A549 (cell line): Measurements from ENCODE around the gene DDR1.

ENCODE experiments used
- CEBPB ChIP-seq, 2 experiments: fragments of >200 bp in 1 of 2; sonication (Bioruptor Twin) in 1 of 2; formaldehyde crosslinking in 1 of 2; IDR thresholded peaks; 2 replicates each; pipeline ENCODE4 v1.6.1; 2012 to 2016
- CHD4 ChIP-seq: fragments of 200-600 bp; sonication (generic); IDR thresholded peaks from 2 replicates; pipeline ENCODE4 v1.6.1; 2016; ENCODE audit warnings: antibody characterized with exemption, mild to moderate bottlenecking, borderline replicate concordance
- EP300 ChIP-seq, 2 experiments: fragments of >200 bp; sonication (Bioruptor Twin); formaldehyde crosslinking; IDR thresholded peaks; 2 replicates in 1 of 2; 3 replicates in 1 of 2; pipeline ENCODE4 v1.6.1; 2016 to 2017
- GATA3 ChIP-seq: IDR thresholded peaks from 2 replicates; pipeline ENCODE4 v1.6.1; 2012; ENCODE audit warnings: borderline replicate concordance
- HEYL ChIP-seq: fragments of 250-450 bp; sonication (Bioruptor Pico); IDR thresholded peaks from 2 replicates; pipeline ENCODE4 v1.8.0; 2021; ENCODE audit warnings: mild to moderate bottlenecking, moderate library complexity
- JUNB ChIP-seq: fragments of >200 bp; sonication (Bioruptor Twin); formaldehyde crosslinking; IDR thresholded peaks from 2 replicates; pipeline ENCODE4 v1.6.1; 2016
- MAFK ChIP-seq: fragments of 450-650 bp; IDR thresholded peaks from 2 replicates; pipeline ENCODE4 v1.6.1; 2014; ENCODE audit not compliant: partially characterized antibody
- NR3C1 ChIP-seq: fragments of >200 bp; sonication (Bioruptor Twin); formaldehyde crosslinking; IDR thresholded peaks from 3 replicates; pipeline ENCODE4 v1.6.1; 2017
- POLR2A ChIP-seq: IDR thresholded peaks from 2 replicates; pipeline ENCODE4 v1.6.1; 2012; ENCODE audit warnings: mild to moderate bottlenecking, low read length
- SMC3 ChIP-seq: fragments of >200 bp; sonication (Bioruptor Twin); formaldehyde crosslinking; IDR thresholded peaks from 3 replicates; pipeline ENCODE4 v1.6.1; 2018; ENCODE audit warnings: inconsistent platforms
- TF ChIP-seq, protein P1 (sequence below): IDR thresholded peaks from 2 replicates; pipeline ENCODE4 v1.6.1; 2012
- TF ChIP-seq, protein P2 (sequence below): fragments of >200 bp; sonication (Bioruptor Twin); formaldehyde crosslinking; IDR thresholded peaks from 3 replicates; pipeline ENCODE4 v1.5.1; 2016
- TF ChIP-seq, protein P3 (sequence below): fragments of 200-600 bp; sonication (generic); IDR thresholded peaks from 2 replicates; pipeline ENCODE4 v1.6.1; 2016; ENCODE audit warnings: antibody characterized with exemption, mild to moderate bottlenecking, moderate library complexity
- TF ChIP-seq, protein P4 (sequence below): IDR thresholded peaks from 2 replicates; pipeline ENCODE4 v1.6.1; 2012; ENCODE audit warnings: low read depth, borderline replicate concordance

DNA sequence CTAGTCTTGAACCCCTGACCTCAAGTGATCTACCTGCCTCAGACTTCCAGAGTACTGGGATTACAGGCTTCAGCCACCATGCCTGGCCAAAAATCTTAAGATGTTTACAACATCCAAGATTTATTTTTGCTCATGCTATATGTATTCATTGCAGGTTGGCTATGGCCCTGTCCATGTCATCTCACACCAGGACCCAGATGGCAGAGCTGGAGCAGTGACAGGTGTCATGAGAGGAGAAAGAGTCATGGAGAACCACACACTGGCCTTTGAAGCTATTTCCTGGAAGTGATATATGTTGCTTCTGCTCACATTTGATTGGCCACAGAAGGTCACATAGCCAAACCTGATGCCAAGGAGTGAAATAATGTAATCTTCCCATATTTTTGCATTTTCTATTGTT, 13.8 kb upstream of the DDR1 start:
- TF ChIP-seq, protein P1, sequence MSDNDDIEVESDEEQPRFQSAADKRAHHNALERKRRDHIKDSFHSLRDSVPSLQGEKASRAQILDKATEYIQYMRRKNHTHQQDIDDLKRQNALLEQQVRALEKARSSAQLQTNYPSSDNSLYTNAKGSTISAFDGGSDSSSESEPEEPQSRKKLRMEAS: no peak
- TF ChIP-seq GATA3 (no peak), SMC3 (no peak), POLR2A (no peak), EP300 (IDR thresholded peaks at IDR 0.05) (no peak), CEBPB (IDR thresholded peaks at IDR 0.05) (no peak), HEYL (CRISPR knock-in tag) (no peak), MAFK (no peak), NR3C1 (no peak), JUNB (no peak), CHD4 (no peak)
- TF ChIP-seq, protein P2, sequence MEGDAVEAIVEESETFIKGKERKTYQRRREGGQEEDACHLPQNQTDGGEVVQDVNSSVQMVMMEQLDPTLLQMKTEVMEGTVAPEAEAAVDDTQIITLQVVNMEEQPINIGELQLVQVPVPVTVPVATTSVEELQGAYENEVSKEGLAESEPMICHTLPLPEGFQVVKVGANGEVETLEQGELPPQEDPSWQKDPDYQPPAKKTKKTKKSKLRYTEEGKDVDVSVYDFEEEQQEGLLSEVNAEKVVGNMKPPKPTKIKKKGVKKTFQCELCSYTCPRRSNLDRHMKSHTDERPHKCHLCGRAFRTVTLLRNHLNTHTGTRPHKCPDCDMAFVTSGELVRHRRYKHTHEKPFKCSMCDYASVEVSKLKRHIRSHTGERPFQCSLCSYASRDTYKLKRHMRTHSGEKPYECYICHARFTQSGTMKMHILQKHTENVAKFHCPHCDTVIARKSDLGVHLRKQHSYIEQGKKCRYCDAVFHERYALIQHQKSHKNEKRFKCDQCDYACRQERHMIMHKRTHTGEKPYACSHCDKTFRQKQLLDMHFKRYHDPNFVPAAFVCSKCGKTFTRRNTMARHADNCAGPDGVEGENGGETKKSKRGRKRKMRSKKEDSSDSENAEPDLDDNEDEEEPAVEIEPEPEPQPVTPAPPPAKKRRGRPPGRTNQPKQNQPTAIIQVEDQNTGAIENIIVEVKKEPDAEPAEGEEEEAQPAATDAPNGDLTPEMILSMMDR: no peak
- TF ChIP-seq, protein P3, sequence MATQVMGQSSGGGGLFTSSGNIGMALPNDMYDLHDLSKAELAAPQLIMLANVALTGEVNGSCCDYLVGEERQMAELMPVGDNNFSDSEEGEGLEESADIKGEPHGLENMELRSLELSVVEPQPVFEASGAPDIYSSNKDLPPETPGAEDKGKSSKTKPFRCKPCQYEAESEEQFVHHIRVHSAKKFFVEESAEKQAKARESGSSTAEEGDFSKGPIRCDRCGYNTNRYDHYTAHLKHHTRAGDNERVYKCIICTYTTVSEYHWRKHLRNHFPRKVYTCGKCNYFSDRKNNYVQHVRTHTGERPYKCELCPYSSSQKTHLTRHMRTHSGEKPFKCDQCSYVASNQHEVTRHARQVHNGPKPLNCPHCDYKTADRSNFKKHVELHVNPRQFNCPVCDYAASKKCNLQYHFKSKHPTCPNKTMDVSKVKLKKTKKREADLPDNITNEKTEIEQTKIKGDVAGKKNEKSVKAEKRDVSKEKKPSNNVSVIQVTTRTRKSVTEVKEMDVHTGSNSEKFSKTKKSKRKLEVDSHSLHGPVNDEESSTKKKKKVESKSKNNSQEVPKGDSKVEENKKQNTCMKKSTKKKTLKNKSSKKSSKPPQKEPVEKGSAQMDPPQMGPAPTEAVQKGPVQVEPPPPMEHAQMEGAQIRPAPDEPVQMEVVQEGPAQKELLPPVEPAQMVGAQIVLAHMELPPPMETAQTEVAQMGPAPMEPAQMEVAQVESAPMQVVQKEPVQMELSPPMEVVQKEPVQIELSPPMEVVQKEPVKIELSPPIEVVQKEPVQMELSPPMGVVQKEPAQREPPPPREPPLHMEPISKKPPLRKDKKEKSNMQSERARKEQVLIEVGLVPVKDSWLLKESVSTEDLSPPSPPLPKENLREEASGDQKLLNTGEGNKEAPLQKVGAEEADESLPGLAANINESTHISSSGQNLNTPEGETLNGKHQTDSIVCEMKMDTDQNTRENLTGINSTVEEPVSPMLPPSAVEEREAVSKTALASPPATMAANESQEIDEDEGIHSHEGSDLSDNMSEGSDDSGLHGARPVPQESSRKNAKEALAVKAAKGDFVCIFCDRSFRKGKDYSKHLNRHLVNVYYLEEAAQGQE: no peak
- TF ChIP-seq, protein P4, sequence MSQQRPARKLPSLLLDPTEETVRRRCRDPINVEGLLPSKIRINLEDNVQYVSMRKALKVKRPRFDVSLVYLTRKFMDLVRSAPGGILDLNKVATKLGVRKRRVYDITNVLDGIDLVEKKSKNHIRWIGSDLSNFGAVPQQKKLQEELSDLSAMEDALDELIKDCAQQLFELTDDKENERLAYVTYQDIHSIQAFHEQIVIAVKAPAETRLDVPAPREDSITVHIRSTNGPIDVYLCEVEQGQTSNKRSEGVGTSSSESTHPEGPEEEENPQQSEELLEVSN: no peak
